Epithelial cell of proximal tubule (primary cell): ENCODE data around the gene CAPN14. TPM values are rescaled to one million over a fixed set of nuclear protein-coding genes. Genes with fewer than 3 reads are reported as not detected.

Experiments
- DNase-seq: peaks from one replicate; pipeline ENCODE4 v3.0.0-alpha.2; 2011; ENCODE audit warnings: low read depth
- H3K4me3 ChIP-seq: 2 replicates; pipeline ENCODE4 v1.5.1; 2011; ENCODE audit warnings: low read depth, mild to moderate bottlenecking, low read length
- total RNA-seq: library from RNA; depleted of rRNA; stranded (reverse); fragments of >200 nt; gene quantifications from 2 replicates; pipeline ENCODE4 v1.2.3, GENCODE V29; 2015
- TF ChIP-seq, protein P1 (sequence below): conservative IDR thresholded peaks from 2 replicates; pipeline ENCODE4 v1.5.1; 2012; ENCODE audit warnings: low read depth, mild to moderate bottlenecking, low read length

The CAPN14 gene
- total RNA-seq, 1 donor from 2014 or later, result 0.46 TPM

DNA sequence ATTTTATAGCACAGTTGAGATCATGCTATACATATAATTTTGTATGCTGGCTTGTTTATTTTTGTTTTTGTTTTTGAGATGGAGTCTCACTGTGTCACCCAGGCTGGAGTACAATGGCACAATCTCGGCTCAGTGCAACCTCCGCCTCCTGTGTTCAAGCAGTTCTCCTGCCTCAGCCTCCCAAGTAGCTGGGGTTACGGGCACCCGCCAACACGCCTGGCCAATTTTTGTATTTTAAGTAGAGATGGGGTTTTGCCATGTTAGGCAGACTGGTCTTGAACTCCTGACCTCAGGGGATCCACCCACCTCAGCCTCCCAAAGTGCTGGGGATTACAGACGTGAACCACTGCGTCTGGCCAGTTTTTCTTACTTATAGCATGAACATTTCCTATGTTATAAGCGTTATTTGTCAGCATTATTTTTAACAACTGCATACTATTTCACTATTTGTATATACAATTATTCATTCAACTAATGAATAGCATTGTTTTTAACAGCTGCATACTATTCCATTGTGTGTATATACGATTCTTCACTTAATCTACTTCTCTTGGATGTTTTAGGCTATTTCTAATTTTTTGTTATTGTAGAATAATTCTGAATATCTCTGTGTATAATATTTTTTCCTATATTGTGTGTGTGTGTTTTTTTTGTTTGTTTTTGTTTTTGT lies 20.2 kb upstream of the CAPN14 start:
- TF ChIP-seq, protein P1, sequence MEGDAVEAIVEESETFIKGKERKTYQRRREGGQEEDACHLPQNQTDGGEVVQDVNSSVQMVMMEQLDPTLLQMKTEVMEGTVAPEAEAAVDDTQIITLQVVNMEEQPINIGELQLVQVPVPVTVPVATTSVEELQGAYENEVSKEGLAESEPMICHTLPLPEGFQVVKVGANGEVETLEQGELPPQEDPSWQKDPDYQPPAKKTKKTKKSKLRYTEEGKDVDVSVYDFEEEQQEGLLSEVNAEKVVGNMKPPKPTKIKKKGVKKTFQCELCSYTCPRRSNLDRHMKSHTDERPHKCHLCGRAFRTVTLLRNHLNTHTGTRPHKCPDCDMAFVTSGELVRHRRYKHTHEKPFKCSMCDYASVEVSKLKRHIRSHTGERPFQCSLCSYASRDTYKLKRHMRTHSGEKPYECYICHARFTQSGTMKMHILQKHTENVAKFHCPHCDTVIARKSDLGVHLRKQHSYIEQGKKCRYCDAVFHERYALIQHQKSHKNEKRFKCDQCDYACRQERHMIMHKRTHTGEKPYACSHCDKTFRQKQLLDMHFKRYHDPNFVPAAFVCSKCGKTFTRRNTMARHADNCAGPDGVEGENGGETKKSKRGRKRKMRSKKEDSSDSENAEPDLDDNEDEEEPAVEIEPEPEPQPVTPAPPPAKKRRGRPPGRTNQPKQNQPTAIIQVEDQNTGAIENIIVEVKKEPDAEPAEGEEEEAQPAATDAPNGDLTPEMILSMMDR, result no peak
- DNase-seq, result no peak

DNA sequence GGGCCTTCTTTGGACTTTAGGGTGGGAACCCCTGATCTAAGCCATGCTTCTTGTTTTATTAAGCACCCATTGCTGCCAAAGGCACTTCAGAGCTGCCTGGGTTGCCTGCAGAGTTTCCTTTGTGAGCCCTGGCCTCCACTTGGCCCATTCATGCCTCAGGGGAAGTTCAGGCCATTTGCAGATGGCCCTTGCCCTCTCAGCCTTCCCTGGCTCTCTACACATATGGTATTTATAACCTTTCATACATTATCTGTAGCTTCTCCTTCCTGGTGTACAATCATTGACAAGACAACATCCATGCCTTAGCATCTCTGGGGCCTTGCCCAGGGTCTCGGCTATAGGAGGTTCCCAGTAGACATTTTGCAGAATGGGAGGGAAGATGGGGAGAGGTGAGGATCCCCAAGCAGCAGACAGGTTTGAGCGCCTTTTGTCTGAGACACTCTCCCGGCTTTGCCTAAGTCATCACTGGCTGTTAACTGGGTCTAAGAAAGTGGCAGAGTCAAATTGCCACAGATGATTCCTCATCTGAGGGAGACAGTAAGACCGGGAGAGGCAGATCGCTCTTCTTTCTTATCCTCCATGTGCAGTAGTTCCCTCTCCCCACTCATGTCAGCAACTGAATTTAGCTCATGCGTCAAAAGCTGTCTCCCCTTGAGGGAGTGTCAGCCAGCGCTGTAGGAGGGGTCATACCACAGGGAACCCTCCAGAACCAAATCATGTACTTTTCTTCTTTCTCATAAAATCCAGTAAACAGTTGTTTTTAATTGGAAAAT lies 19.3 kb upstream of the CAPN14 start:
- TF ChIP-seq, protein P1, result no peak
- H3K4me3 ChIP-seq, result no peak overlapping the region
- DNase-seq, result no peak

More for the DNA sequence above, 20.2 kb upstream of the CAPN14 start:
- H3K4me3 ChIP-seq, result no peak overlapping the region

DNA sequence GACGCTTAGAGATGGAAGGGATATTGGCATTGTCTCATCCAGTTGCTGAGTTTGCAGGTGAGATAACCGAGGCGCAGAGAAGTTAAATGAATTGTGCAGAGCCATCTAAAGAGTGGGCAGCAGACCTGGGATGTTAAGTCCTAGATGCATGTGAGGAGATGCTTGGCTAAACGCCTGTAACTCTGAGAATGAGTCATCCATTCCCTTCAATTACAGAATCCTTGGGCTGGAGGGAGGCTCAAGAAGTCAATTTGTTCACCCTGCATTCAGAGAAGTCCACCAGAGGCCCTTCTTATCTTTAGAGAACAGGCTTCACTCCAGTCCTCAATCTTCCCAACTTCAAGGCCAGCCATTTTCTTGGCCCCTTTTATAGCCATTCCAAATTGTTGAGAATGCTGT lies 18.2 kb upstream of the CAPN14 start:
- DNase-seq, result peak; percentile 59
- H3K4me3 ChIP-seq, result no peak overlapping the region
- TF ChIP-seq, protein P1, result no peak

DNA sequence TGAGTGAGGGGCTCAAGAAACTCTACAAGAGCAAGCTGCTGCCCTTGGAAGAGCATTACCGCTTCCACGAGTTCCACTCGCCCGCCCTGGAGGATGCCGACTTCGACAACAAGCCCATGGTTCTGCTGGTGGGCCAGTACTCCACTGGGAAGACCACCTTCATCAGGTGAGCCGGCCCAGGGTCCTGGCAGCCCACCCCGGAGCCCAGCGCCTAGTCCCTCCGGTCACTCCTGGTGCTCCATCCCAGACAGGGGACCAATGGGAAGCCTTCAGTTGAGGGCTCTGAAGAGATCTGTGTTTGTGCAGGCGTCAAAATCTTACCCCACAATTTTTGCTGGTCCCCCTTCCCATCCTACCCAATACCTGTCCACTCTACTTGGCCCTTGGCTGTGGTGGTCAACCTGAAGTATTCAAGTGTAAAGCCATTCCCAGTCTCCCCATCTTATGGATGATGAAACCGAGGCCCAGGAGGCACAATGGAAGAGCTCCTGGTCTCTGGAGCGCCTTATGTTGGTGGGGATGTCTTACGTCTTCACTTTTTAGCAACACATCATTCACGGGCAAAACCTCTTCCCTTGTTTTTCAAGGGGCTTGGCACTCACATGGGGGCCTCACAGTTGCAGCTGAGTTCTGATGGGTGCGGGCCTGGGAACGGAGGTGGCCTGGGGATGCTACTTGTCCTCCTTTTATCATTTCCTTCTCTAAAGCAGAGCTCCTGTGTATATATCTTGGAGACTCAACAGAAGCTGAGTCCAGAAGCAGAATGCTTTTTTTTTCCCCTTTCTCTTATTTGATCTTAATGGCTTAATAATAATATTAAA lies 17.6 kb upstream of the CAPN14 start:
- H3K4me3 ChIP-seq, result peak overlapping the region; percentile 64
- TF ChIP-seq, protein P1, result no peak
- DNase-seq, result no peak

DNA sequence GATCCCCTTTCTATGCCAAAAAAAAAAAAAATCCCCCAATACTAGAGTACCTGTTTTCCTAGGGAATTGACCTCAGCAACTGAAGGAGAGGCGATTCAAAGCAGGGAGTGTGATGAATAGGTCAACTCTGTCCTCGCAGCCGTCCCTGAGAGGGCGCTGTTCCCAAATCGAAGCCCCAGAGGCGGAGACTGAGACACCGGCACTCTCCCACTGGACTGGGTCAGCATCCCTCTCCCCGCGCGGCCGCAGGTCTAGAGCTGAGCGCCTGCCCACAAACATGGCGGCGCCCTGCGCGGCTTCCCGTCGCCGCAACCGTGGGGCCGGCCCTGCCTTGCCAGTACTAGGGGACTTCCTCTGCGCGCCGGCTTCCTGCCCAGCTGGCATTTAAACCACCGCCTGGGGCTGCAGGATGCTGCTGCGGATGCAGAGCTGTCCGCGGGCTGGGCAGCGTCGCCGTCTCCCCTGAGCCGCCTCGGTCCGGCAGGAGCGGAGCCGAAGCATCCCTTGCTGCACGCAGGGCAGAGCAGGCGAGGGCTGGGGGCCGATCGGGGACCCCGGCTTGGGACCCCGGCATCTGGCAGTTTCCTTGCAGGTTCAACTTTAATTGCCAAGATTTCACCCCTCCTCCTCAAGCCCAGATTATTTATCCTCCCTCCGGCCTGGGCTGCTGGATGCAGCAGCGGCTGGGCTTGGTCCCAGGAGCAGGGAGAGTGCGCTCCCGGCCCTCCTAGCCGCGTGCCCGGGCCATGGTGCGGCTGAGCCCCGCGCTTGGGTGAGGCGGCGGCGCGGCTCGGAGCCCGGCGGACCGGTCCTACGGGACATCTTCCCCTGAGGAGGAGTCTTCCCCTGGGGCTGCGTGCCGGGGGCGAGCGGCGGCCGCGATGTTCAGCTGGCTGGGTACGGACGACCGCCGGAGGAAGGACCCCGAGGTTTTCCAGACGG lies 16.7 kb upstream of the CAPN14 start, which contains the start of gene EHD3:
Gene EHD3, plus strand, starts transcription at position 412 of the 942 bp plus-strand sequence. Its CDS starts 470 bp downstream, at position 882.
- H3K4me3 ChIP-seq, result peak within 1 kb of the TSS; percentile 64
- no peak for DNase-seq
- TF ChIP-seq, protein P1, result peak; percentile 72

DNA sequence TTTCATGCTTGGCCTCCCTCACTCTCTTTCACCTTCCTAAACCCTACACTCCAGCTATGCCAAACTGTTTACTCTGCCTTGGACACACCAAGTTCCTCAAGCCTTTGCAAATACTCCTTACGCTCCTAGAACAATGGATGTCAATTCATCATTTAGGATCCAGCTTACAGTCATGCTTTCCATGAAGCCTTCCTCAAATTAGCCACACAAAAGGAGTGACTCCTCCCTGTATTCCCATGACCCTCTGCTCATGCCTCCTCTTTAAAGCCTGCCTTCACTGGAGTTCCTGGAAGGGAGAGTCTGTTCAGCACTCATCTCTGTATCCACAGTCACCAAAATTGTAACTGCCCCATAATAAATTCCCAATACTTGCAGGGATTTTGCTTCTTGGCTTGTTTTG lies 15.9 kb upstream of the CAPN14 start:
- peak overlapping the region; percentile 64 for H3K4me3 ChIP-seq
- no peak for DNase-seq
- TF ChIP-seq, protein P1, result no peak
